HCT116 (cell line): ENCODE results near the gene GRHPR. TPM values are rescaled to one million over a fixed set of nuclear protein-coding genes. Genes with fewer than 3 reads are reported as not detected.

ENCODE experiments used
- ATAC-seq: fragments of 200-7000 bp; cut with Tn5 transposase; 2 replicates; pipeline ENCODE4 v1.9.1; 2020; ENCODE audit warnings: mild to moderate bottlenecking, moderate library complexity
- BruUV-seq: library from RNA; stranded (reverse); fragments of 400-500 nt; replicated peaks from 2 replicates; lab custom pipeline; 2021; lab: Mats Ljungman, UMichigan
- CTCF ChIA-PET: fragments of 300-600 bp; sonication (Branson Sonifier 250); formaldehyde crosslinking; loops from one replicate; lab custom pipeline; 2021; ENCODE audit warnings: antibody characterized with exemption; lab: Charles Lee
- POLR2A ChIA-PET: fragments of 300-600, 350-600 bp; sonication (Branson Sonifier 250); formaldehyde crosslinking; loops from one replicate; lab custom pipeline; 2021; ENCODE audit warnings: antibody characterized with exemption; lab: Charles Lee
- RAD21 ChIA-PET, 2 experiments: fragments of 300-600 bp; sonication (Branson Sonifier 250); formaldehyde crosslinking; loops; one replicate each; lab custom pipeline; 2023; ENCODE audit warnings: low total read pairs in 2 of 2; ENCODE audit not compliant: uncharacterized antibody in 2 of 2, unreplicated experiment in 2 of 2, low non-redundant PET in 1 of 2; lab: Charles Lee
- DNase-seq: peaks from one replicate; pipeline ENCODE4 v3.0.0-alpha.2; 2010; ENCODE audit warnings: low read depth, low spot score
- H2AFZ ChIP-seq: fragments of 200-600 bp; shearing (Covaris generic), sonication (generic); 2 replicates; pipeline ENCODE4 v1.6.1; 2017; ENCODE audit warnings: low read depth, mixed run types, mixed read lengths, antibody characterized with exemption, low read length; ENCODE audit not compliant: poor library complexity, severe bottlenecking
- H3K27ac ChIP-seq: 2 replicates; pipeline ENCODE4 v1.5.1; 2012; ENCODE audit warnings: low read depth, low read length
- H3K27me3 ChIP-seq: fragments of 200-600 bp; sonication (generic); 2 replicates; pipeline ENCODE4 v1.6.1; 2016; ENCODE audit warnings: mixed run types, low read length, mixed read lengths; ENCODE audit not compliant: insufficient read depth
- H3K36me3 ChIP-seq, 2 experiments: fragments of 200-500 bp in 1 of 2; fragments of 200-600 bp in 1 of 2; sonication (Bioruptor generic) in 1 of 2; sonication (generic) in 1 of 2; 2 replicates each; pipeline versions ENCODE4 v1.5.1 to v1.6.1; 2014 to 2016; ENCODE audit warnings: low read length in 2 of 2, inconsistent platforms in 1 of 2, mixed read lengths in 1 of 2, mixed run types in 1 of 2; ENCODE audit not compliant: insufficient read depth in 2 of 2, control insufficient read depth in 1 of 2
- H3K4me1 ChIP-seq, 2 experiments: fragments of 200-600 bp in 1 of 2; sonication (generic) in 1 of 2; 2 replicates each; pipeline versions ENCODE4 v1.5.1 to v1.6.1; 2012 to 2017; ENCODE audit warnings: low read length in 2 of 2, inconsistent platforms in 1 of 2, mild to moderate bottlenecking in 1 of 2, mixed read lengths in 1 of 2, mixed run types in 1 of 2, moderate library complexity in 1 of 2; ENCODE audit not compliant: insufficient read depth in 2 of 2, control insufficient read depth in 1 of 2
- H3K4me2 ChIP-seq: fragments of 200-600 bp; sonication (generic); 2 replicates; pipeline ENCODE4 v1.6.1; 2017; ENCODE audit warnings: mixed run types, low read length, mixed read lengths
- H3K4me3 ChIP-seq, 2 experiments: fragments of 200-600 bp in 1 of 2; sonication (generic) in 1 of 2; replicated peaks in 1 of 2; 2 replicates each; pipeline ENCODE4 v1.5.1; 2011 to 2016; ENCODE audit warnings: low read length in 2 of 2, control low read depth in 1 of 2, low read depth in 1 of 2, mild to moderate bottlenecking in 1 of 2, mixed read lengths in 1 of 2, mixed run types in 1 of 2
- H3K79me2 ChIP-seq: fragments of 200-600 bp; sonication (generic); 2 replicates; pipeline ENCODE4 v1.6.1; 2017; ENCODE audit warnings: mild to moderate bottlenecking, mixed run types, low read length, moderate library complexity, mixed read lengths; ENCODE audit not compliant: insufficient read depth
- H3K9ac ChIP-seq: fragments of 200-600 bp; sonication (generic); 2 replicates; pipeline ENCODE4 v1.6.1; 2016; ENCODE audit warnings: low read length, mixed read lengths
- H3K9me2 ChIP-seq: fragments of 200-600 bp; sonication (generic), shearing (Covaris generic); 2 replicates; pipeline ENCODE4 v1.6.1; 2017; ENCODE audit warnings: mixed run types, mild to moderate bottlenecking, moderate library complexity; ENCODE audit not compliant: insufficient read depth
- H3K9me3 ChIP-seq, 2 experiments: fragments of 200-500 bp in 1 of 2; fragments of 200-600 bp in 1 of 2; sonication (Bioruptor generic) in 1 of 2; sonication (generic) in 1 of 2; 2 replicates each; pipeline ENCODE4 v1.6.1; 2014 to 2017; ENCODE audit warnings: low read length in 2 of 2, mixed read lengths in 2 of 2, inconsistent platforms in 1 of 2, low read depth in 1 of 2, mild to moderate bottlenecking in 1 of 2, mixed run types in 1 of 2, moderate library complexity in 1 of 2; ENCODE audit not compliant: control insufficient read depth in 1 of 2, insufficient read depth in 1 of 2
- H4K20me1 ChIP-seq: fragments of 200-600 bp; sonication (generic), shearing (Covaris generic); 2 replicates; pipeline ENCODE4 v1.6.1; 2017; ENCODE audit warnings: mixed run types, mild to moderate bottlenecking, moderate library complexity; ENCODE audit not compliant: insufficient read depth
- CEBPB ChIP-seq: IDR thresholded peaks from 2 replicates; pipeline ENCODE4 v1.6.1; 2012; ENCODE audit warnings: low read depth
- EGR1 ChIP-seq: IDR thresholded peaks from 2 replicates; pipeline ENCODE4 v1.6.1; 2012; ENCODE audit warnings: low read depth
- ELF1 ChIP-seq: IDR thresholded peaks from 2 replicates; pipeline ENCODE4 v1.6.1; 2012; ENCODE audit warnings: low read depth, borderline replicate concordance
- EZH2 ChIP-seq: fragments of 200-600 bp; sonication (generic); IDR thresholded peaks from 2 replicates; pipeline ENCODE4 v1.6.1; 2017; ENCODE audit warnings: antibody characterized with exemption, mixed run types
- EZH2phosphoT487 ChIP-seq: fragments of 200-600 bp; IDR thresholded peaks from 2 replicates; pipeline ENCODE4 v1.6.1; 2018; ENCODE audit warnings: antibody characterized with exemption, borderline replicate concordance
- POLR2AphosphoS5 ChIP-seq: IDR thresholded peaks from 2 replicates; pipeline ENCODE4 v1.6.1; 2011; ENCODE audit warnings: mild to moderate bottlenecking, low read depth, low read length, moderate library complexity
- TCF7L2 ChIP-seq: IDR thresholded peaks from 2 replicates; pipeline ENCODE4 v1.7.0; 2011; ENCODE audit warnings: borderline replicate concordance, inconsistent platforms; ENCODE audit not compliant: insufficient read depth, insufficient read length; ENCODE audit errors: extremely low read depth
- YY1 ChIP-seq: IDR thresholded peaks from 2 replicates; pipeline ENCODE4 v1.6.1; 2011; ENCODE audit warnings: low read length, low read depth, moderate library complexity, mild to moderate bottlenecking; ENCODE audit not compliant: insufficient replicate concordance; ENCODE audit errors: extremely low read depth
- ZFX ChIP-seq: fragments of 450-650 bp; IDR thresholded peaks from 2 replicates; pipeline ENCODE4 v1.6.1; 2017
- intact Hi-C: fragments of 100-400 bp; cut with micrococcal nuclease; formaldehyde crosslinking; loops from 2 replicates; pipeline ENCODE4 v1.10.0; 2022
- total RNA-seq: library from RNA; stranded (reverse); gene quantifications from one replicate; pipeline ENCODE4 v1.2.1, GENCODE V29; 2021; ENCODE audit not compliant: unreplicated experiment
- TF ChIP-seq, protein P1 (sequence below): IDR thresholded peaks from 2 replicates; pipeline ENCODE4 v1.6.1; 2012; ENCODE audit warnings: low read depth
- TF ChIP-seq, protein P2 (sequence below): IDR thresholded peaks from 2 replicates; pipeline ENCODE4 v1.6.1; 2012
- TF ChIP-seq, protein P3 (sequence below): IDR thresholded peaks from 2 replicates; pipeline ENCODE4 v1.6.1; 2012

GRHPR gene
- total RNA-seq, 1 experiment from 2014 or later, result 106 TPM

DNA sequence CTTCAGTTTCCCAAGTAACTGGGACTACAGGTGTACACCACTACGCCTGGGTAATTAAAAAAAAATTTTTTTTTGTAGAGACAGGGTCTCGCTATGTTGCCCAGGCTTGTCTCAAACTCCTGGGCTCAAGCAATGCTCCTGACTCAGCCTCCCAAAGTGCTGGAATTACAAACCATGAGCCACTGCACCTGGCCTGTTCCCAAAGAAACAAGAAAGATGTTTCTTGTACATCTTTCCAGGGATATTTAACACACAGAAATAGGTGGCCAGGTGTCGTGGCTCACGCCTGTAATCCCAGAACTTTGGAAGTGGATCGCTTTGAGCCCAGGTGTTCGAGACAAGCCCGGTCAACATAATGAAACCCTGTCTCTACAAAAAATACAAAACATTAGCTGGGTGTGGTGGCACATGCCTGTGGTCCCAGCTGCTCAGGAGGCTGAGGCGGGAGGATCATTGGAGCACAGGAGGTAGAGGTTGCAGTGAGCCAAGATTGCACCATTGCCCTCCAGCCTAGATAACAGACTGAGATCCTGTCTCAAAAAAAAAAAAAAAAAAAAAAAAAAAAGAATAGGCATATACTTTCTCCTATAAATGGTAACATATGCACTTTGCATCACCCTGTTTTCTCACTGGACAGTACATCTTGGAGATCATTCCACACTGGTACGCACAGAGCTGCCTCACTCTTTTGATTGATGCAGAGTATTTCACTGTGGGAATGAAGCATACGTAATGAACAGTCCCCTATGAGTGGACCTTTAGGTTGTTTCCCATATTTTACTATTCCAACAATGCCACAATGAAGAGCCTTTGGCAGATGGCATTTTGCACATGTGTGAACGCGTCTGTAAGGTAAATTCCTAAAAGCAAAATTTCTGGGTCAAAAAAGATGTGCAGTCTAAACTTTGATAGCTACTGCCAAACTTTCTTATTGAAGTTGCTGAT lies 2.0 kb upstream of the GRHPR start:
- Histone ChIP-seq H3K9me2 (no peaks in the 10 kb centered on the region), H2AFZ (no peak overlapping the region), H3K36me3 (peaks cover 0 to 2% of the 10 kb centered on the region in 2 experiments; a peak in 2 of 4 replicates), H3K79me2 (peaks cover 31% of the 10 kb centered on the region), H3K27me3 (no peaks in the 10 kb centered on the region), H3K9ac (no peak overlapping the region), H3K9me3 (no peaks in the 10 kb centered on the region), H4K20me1 (no peaks in the 10 kb centered on the region), H3K27ac (no peak overlapping the region), H3K4me1 (peaks cover 4 to 20% of the 10 kb centered on the region in 2 experiments; a peak in 3 of 4 replicates), H3K4me3 (no peak overlapping the region), H3K4me2 (no peak overlapping the region)
- ChIA-PET CTCF (interaction anchor here (2.1 kb wide), 1 partner anchor 13 kb away, joined by 4 read pairs; no protein-coding TSS in a partner anchor), POLR2A (no interaction called here), RAD21 (no interaction called here)
- no peak for DNase-seq
- intact Hi-C loops, result no loop called here
- ATAC-seq, result no peak
- no peak for TF ChIP-seq TCF7L2
- TF ChIP-seq EZH2phosphoT487, result no peak
- TF ChIP-seq, protein P1, sequence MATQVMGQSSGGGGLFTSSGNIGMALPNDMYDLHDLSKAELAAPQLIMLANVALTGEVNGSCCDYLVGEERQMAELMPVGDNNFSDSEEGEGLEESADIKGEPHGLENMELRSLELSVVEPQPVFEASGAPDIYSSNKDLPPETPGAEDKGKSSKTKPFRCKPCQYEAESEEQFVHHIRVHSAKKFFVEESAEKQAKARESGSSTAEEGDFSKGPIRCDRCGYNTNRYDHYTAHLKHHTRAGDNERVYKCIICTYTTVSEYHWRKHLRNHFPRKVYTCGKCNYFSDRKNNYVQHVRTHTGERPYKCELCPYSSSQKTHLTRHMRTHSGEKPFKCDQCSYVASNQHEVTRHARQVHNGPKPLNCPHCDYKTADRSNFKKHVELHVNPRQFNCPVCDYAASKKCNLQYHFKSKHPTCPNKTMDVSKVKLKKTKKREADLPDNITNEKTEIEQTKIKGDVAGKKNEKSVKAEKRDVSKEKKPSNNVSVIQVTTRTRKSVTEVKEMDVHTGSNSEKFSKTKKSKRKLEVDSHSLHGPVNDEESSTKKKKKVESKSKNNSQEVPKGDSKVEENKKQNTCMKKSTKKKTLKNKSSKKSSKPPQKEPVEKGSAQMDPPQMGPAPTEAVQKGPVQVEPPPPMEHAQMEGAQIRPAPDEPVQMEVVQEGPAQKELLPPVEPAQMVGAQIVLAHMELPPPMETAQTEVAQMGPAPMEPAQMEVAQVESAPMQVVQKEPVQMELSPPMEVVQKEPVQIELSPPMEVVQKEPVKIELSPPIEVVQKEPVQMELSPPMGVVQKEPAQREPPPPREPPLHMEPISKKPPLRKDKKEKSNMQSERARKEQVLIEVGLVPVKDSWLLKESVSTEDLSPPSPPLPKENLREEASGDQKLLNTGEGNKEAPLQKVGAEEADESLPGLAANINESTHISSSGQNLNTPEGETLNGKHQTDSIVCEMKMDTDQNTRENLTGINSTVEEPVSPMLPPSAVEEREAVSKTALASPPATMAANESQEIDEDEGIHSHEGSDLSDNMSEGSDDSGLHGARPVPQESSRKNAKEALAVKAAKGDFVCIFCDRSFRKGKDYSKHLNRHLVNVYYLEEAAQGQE, result no peak
- TF ChIP-seq, protein P2, sequence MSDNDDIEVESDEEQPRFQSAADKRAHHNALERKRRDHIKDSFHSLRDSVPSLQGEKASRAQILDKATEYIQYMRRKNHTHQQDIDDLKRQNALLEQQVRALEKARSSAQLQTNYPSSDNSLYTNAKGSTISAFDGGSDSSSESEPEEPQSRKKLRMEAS, result no peak
- TF ChIP-seq CEBPB, result no peak
- TF ChIP-seq POLR2AphosphoS5, result no peak
- no peak for TF ChIP-seq ELF1
- TF ChIP-seq EGR1, result no peak
- TF ChIP-seq ZFX, result no peak
- TF ChIP-seq YY1, result no peak
- TF ChIP-seq, protein P3, sequence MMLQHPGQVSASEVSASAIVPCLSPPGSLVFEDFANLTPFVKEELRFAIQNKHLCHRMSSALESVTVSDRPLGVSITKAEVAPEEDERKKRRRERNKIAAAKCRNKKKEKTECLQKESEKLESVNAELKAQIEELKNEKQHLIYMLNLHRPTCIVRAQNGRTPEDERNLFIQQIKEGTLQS, result no peak
- no peak for TF ChIP-seq EZH2
- BruUV-seq, result no TSS peak
